ENCODE results near the gene PRAMEF12. TPM values are rescaled to one million over a fixed set of nuclear protein-coding genes. Genes with fewer than 3 reads are reported as not detected.
"Not testable (repeated sequence)": the region's sequence is repeated elsewhere in the genome, so short reads cannot be mapped to it uniquely, and the experiment has no call there.

PRAMEF12 gene
- total RNA-seq, 2 donors from 2014 or later = not detected

- not testable (repeated sequence) for H3K9ac ChIP-seq (ENCODE audit: extremely low read depth, low read length, poor library complexity, severe bottlenecking); H3K27me3 Mint-ChIP-seq (ENCODE audit: insufficient read depth); H3K27me3 ChIP-seq (ENCODE audit: control insufficient read depth, insufficient read depth, low read length, poor library complexity, severe bottlenecking); H3K27ac ChIP-seq (ENCODE audit: low read depth, low read length); H3K27ac Mint-ChIP-seq; H3K4me1 ChIP-seq (ENCODE audit: control insufficient read depth, insufficient read depth, low read length); H3K36me3 ChIP-seq (ENCODE audit: control insufficient read depth, insufficient read depth, low read length); H3K4me3 ChIP-seq (ENCODE audit: low read length); H3K4me3 Mint-ChIP-seq; H3K4me1 Mint-ChIP-seq; H3K36me3 Mint-ChIP-seq (ENCODE audit: low read depth)
- peaks cover 17% of the 10 kb centered on the region for H3K9me3 ChIP-seq (ENCODE audit: control insufficient read depth, low read length)
- 52% methylated on average over 6 of the region's 7 CpGs; no CpG with 5 or more reads in 1 of the 2 experiments for WGBS, 2 experiments (ENCODE audit: insufficient coverage in 1 of 2, insufficient read length in 1 of 2)
- H3K9me3 Mint-ChIP-seq = peaks cover 37% of the 10 kb centered on the region
- TF ChIP-seq CTCF (conservative IDR thresholded peaks at IDR 0.05) = peak; percentile 53
- DNase-seq = peak; percentile 59
Observed at GRCh38 chr1:12783783-12784182, 10.2 kb downstream of the PRAMEF12 start.

- H3K36me3 Mint-ChIP-seq (ENCODE audit: low read depth); H3K36me3 ChIP-seq (ENCODE audit: control insufficient read depth, insufficient read depth, low read length); H3K27ac Mint-ChIP-seq; H3K27me3 ChIP-seq (ENCODE audit: control insufficient read depth, insufficient read depth, low read length, poor library complexity, severe bottlenecking); H3K27me3 Mint-ChIP-seq (ENCODE audit: insufficient read depth); H3K9ac ChIP-seq (ENCODE audit: extremely low read depth, low read length, poor library complexity, severe bottlenecking); H3K4me1 Mint-ChIP-seq; H3K27ac ChIP-seq (ENCODE audit: low read depth, low read length); H3K4me3 ChIP-seq (ENCODE audit: low read length); H3K4me3 Mint-ChIP-seq; H3K4me1 ChIP-seq (ENCODE audit: control insufficient read depth, insufficient read depth, low read length): not testable (repeated sequence)
- peaks cover 39% of the 10 kb centered on the region for H3K9me3 Mint-ChIP-seq
- peak; percentile 48 for DNase-seq
- H3K9me3 ChIP-seq (ENCODE audit: control insufficient read depth, low read length) = peaks cover 17% of the 10 kb centered on the region
- 80 to 82% methylated on average over 4 to 7 of the region's 8 CpGs for WGBS, 2 experiments (ENCODE audit: insufficient coverage in 1 of 2, insufficient read length in 1 of 2)
Observed at GRCh38 chr1:12784729-12785128, 11.2 kb downstream of the PRAMEF12 start.

DNA sequence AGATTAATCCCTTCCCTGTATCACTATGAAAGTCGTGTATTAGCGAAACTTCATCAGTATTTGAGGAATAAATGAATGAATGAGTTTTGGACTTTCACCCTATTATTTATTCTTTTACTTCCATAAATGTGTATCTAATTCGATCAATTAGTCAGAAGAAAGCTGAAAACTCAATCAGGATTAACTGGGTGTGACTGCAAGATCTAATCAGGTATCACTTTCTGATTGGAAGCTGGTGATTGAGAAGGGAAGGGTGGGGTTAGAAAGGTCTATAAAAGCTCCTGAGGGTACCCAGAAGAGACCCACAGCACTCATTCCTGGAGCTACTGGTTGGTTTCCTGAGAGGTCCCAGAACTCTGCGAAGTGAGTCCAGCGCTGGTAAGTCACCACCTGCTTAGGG is 17.6 kb downstream of the PRAMEF12 start, which contains the start of gene PRAMEF1:
TSS of gene PRAMEF1 (plus strand) at position 301 of the 400 bp plus-strand sequence. CDS start 1,831 bp downstream, outside the sequence.
- H3K36me3 Mint-ChIP-seq (ENCODE audit: low read depth); H3K27me3 Mint-ChIP-seq (ENCODE audit: insufficient read depth); H3K4me1 Mint-ChIP-seq; H3K27me3 ChIP-seq (ENCODE audit: control insufficient read depth, insufficient read depth, low read length, poor library complexity, severe bottlenecking); H3K4me3 ChIP-seq (ENCODE audit: low read length); H3K9ac ChIP-seq (ENCODE audit: extremely low read depth, low read length, poor library complexity, severe bottlenecking); H3K9me3 ChIP-seq (ENCODE audit: control insufficient read depth, low read length); H3K4me1 ChIP-seq (ENCODE audit: control insufficient read depth, insufficient read depth, low read length); DNase-seq; H3K27ac ChIP-seq (ENCODE audit: low read depth, low read length); H3K27ac Mint-ChIP-seq; H3K4me3 Mint-ChIP-seq; H3K36me3 ChIP-seq (ENCODE audit: control insufficient read depth, insufficient read depth, low read length): not testable (repeated sequence)
- WGBS, 2 experiments (ENCODE audit: insufficient coverage in 1 of 2, insufficient read length in 1 of 2) = 100% methylated on average over 2 of the region's 5 CpGs; no CpG with 5 or more reads in 1 of the 2 experiments
- peaks cover 36% of the 10 kb centered on the region for H3K9me3 Mint-ChIP-seq

GRCh38 chr1:12798911-12799310 is 25.4 kb downstream of the PRAMEF12 start:
- peaks cover 53% of the 10 kb centered on the region for H3K9me3 Mint-ChIP-seq
- DNase-seq = no peak
- H3K27me3 Mint-ChIP-seq (ENCODE audit: insufficient read depth) = no peaks in the 10 kb centered on the region
- Histone ChIP-seq H3K9ac (ENCODE audit: extremely low read depth, low read length, poor library complexity, severe bottlenecking) (no peak overlapping the region), H3K36me3 (ENCODE audit: control insufficient read depth, insufficient read depth, low read length) (no peaks in the 10 kb centered on the region), H3K9me3 (ENCODE audit: control insufficient read depth, low read length) (peaks cover 10% of the 10 kb centered on the region), H3K4me1 (ENCODE audit: control insufficient read depth, insufficient read depth, low read length) (no peaks in the 10 kb centered on the region), H3K4me3 (ENCODE audit: low read length) (no peak overlapping the region), H3K27ac (ENCODE audit: low read depth, low read length) (no peak overlapping the region), H3K27me3 (ENCODE audit: control insufficient read depth, insufficient read depth, low read length, poor library complexity, severe bottlenecking) (no peaks in the 10 kb centered on the region)
- no peak for TF ChIP-seq CTCF (conservative IDR thresholded peaks at IDR 0.05)
- H3K4me3 Mint-ChIP-seq = no peak overlapping the region
- H3K4me1 Mint-ChIP-seq = no peaks in the 10 kb centered on the region
- H3K36me3 Mint-ChIP-seq (ENCODE audit: low read depth) = no peaks in the 10 kb centered on the region
- no peak overlapping the region for H3K27ac Mint-ChIP-seq
- 40 to 62% methylated on average over 1 to 4 of the region's 4 CpGs for WGBS, 2 experiments (ENCODE audit: insufficient coverage in 1 of 2, insufficient read length in 1 of 2)

Data from endodermal cell (in vitro differentiated cells).